PC-9 (cell line): ENCODE results near the gene ZNF48. TPM values are rescaled to one million over a fixed set of nuclear protein-coding genes. Genes with fewer than 3 reads are reported as not detected.

Experiments
- Bru-seq: library from RNA; stranded (reverse); fragments of 400-500 nt; gene quantifications from one replicate; lab custom pipeline; 2021; lab: Mats Ljungman, UMichigan
- BruChase-seq, 2 experiments: library from RNA; stranded (reverse); fragments of 400-500 nt; gene quantifications; one replicate each; lab custom pipeline; 2021; lab: Mats Ljungman, UMichigan
- BruUV-seq: library from RNA; stranded (reverse); fragments of 400-500 nt; replicated peaks from 2 replicates; lab custom pipeline; 2021; lab: Mats Ljungman, UMichigan
- CTCF ChIA-PET: fragments of 300-600 bp; sonication (Branson Sonifier 250); formaldehyde crosslinking; loops from one replicate; lab custom pipeline; 2022; ENCODE audit warnings: antibody characterized with exemption; lab: Charles Lee
- POLR2A ChIA-PET: fragments of 300-600 bp; sonication (Branson Sonifier 250); formaldehyde crosslinking; loops from one replicate; lab custom pipeline; 2022; ENCODE audit warnings: antibody characterized with exemption; ENCODE audit not compliant: unreplicated experiment; lab: Charles Lee
- DNase-seq, 2 experiments: peaks; one replicate each; pipeline versions ENCODE4 v3.0.0 to v3.0.0-alpha.2; 2015 to 2022; ENCODE audit warnings: mixed read lengths in 1 of 2
- H2AFZ ChIP-seq: fragments of 200-600 bp; sonication (generic); 2 replicates; pipeline ENCODE4 v1.8.1; 2017; ENCODE audit warnings: antibody characterized with exemption
- H3F3A ChIP-seq: fragments of 200-600 bp; sonication (generic); 2 replicates; pipeline ENCODE4 v1.8.1; 2017; ENCODE audit warnings: antibody characterized with exemption, mild to moderate bottlenecking, low read depth; ENCODE audit not compliant: insufficient read depth
- H3K27ac ChIP-seq: fragments of 200-600 bp; sonication (generic); 2 replicates; pipeline ENCODE4 v1.6.1; 2016; ENCODE audit warnings: mixed run types
- H3K27me3 ChIP-seq: fragments of 200-600 bp; sonication (generic); 2 replicates; pipeline ENCODE4 v1.6.1; 2016; ENCODE audit warnings: low read depth, mixed run types; ENCODE audit not compliant: insufficient read depth
- H3K36me3 ChIP-seq: fragments of 200-600 bp; sonication (generic); 2 replicates; pipeline ENCODE4 v1.6.1; 2016; ENCODE audit warnings: low read depth, mixed run types
- H3K4me1 ChIP-seq: fragments of 200-600 bp; sonication (generic); replicated peaks from 2 replicates; pipeline ENCODE4 v1.6.1; 2016; ENCODE audit warnings: mixed run types; ENCODE audit not compliant: insufficient read depth
- H3K4me2 ChIP-seq: fragments of 200-600 bp; sonication (generic); 2 replicates; pipeline ENCODE4 v1.6.1; 2017; ENCODE audit warnings: mixed run types
- H3K4me3 ChIP-seq: fragments of 200-600 bp; sonication (generic); 2 replicates; pipeline ENCODE4 v1.6.1; 2016; ENCODE audit warnings: mixed run types
- H3K79me2 ChIP-seq: fragments of 200-600 bp; sonication (generic); 2 replicates; pipeline ENCODE4 v1.6.1; 2017; ENCODE audit warnings: low read depth, mixed run types
- H3K9me2 ChIP-seq: fragments of 200-600 bp; sonication (generic); 2 replicates; pipeline ENCODE4 v1.8.1; 2017; ENCODE audit warnings: mild to moderate bottlenecking; ENCODE audit not compliant: insufficient read depth
- H3K9me3 ChIP-seq: fragments of 200-600 bp; sonication (generic); 2 replicates; pipeline ENCODE4 v1.8.1; 2016; ENCODE audit warnings: low read depth; ENCODE audit not compliant: insufficient read depth
- H4K20me1 ChIP-seq: fragments of 200-600 bp; sonication (generic); 2 replicates; pipeline ENCODE4 v1.8.1; 2017; ENCODE audit not compliant: insufficient read depth
- CTCF ChIP-seq: fragments of 200-600 bp; sonication (generic); conservative IDR thresholded peaks from 2 replicates; pipeline ENCODE4 v1.6.1; 2017; ENCODE audit warnings: mixed run types, antibody characterized with exemption, mild to moderate bottlenecking, moderate library complexity
- EZH2 ChIP-seq: fragments of 200-600 bp; sonication (generic); IDR thresholded peaks from 2 replicates; pipeline ENCODE4 v1.8.0; 2017; ENCODE audit warnings: antibody characterized with exemption, low read depth
- intact Hi-C: fragments of 100-400 bp; cut with micrococcal nuclease; formaldehyde crosslinking; loops from one replicate; pipeline ENCODE4 v1.10.0; 2022; ENCODE audit not compliant: unreplicated experiment
- long read RNA-seq: library from polyadenylated mRNA; stranded (forward); transcript quantifications from one replicate; pipeline ENCODE4 v2.0.0, GENCODE V29; 2022
- total RNA-seq: library from RNA; stranded (reverse); gene quantifications from 2 replicates; pipeline ENCODE4 v1.2.3, GENCODE V29; 2021

ZNF48 gene
- 20.1 and 25.9 TPM in 2 replicates for total RNA-seq
- Bru-seq, nascent RNA: percentile 61 among the genes with signal in this experiment
- BruChase-seq, experiment 1, labeled RNA remaining after a 2-hour chase: percentile 63 among the genes with signal in this experiment
- percentile 66 among the genes with signal in this experiment for BruChase-seq, experiment 2, labeled RNA remaining after a 6-hour chase
- long read RNA-seq, partial matches to known transcripts: 0 of 12 reads
- long read RNA-seq, other reads (novel, unspliced or antisense): 9 of 12 reads

- peaks cover 49% of the 10 kb centered on the region for H3F3A ChIP-seq
- TF ChIP-seq CTCF (no peak; the same call in 1 of the 2 replicates), EZH2 (no peak)
- CTCF ChIA-PET: interaction anchor here (0.5 to 1.3 kb wide), 7 partner anchors 14 to 264 kb away, joined by 3 to 5 read pairs (median 4); partner anchors contain the start of genes DCTPP1 and TBC1D10B
- intact Hi-C loops: loop anchor here (1.0 kb wide), 2 partner anchors 17 to 40 kb away; partner anchors contain the start of gene CD2BP2
- no peaks in the 10 kb centered on the region for H3K9me3 ChIP-seq
- peak within 1 kb of the TSS; percentile 98 for H3K4me2 ChIP-seq
- POLR2A ChIA-PET: interaction anchor here (0.5 to 1.6 kb wide), 9 partner anchors 8 to 360 kb away, joined by 3 to 17 read pairs (median 4); partner anchors contain the start of genes TBX6 and ZNF771
- H3K27me3 ChIP-seq: no peaks in the 10 kb centered on the region
- peaks cover 26% of the 10 kb centered on the region for H3K79me2 ChIP-seq
- no peaks in the 10 kb centered on the region for H4K20me1 ChIP-seq
- H3K27ac ChIP-seq: peak within 1 kb of the TSS; percentile 68
- no peaks in the 10 kb centered on the region for H3K36me3 ChIP-seq
- peak within 1 kb of the TSS; percentile 87 for H2AFZ ChIP-seq
- peak; percentile 72 to 93 for DNase-seq
- no TSS peak for BruUV-seq
- H3K4me1 ChIP-seq: peaks cover 19% of the 10 kb centered on the region
- no peaks in the 10 kb centered on the region for H3K9me2 ChIP-seq
- H3K4me3 ChIP-seq: peak within 1 kb of the TSS; percentile 98
Measured at GRCh38 chr16:30395155-30395991, at the start of gene ZNF48. Gene ZNF48 (plus strand): TSS chr16:30395420. CDS start chr16:30395795, 375 bp downstream.

GRCh38 chr16:30346286-30346685 lies 48.9 kb upstream of the ZNF48 start:
- Histone ChIP-seq H3K4me2 (no peak overlapping the region), H3K9me3 (no peaks in the 10 kb centered on the region), H3K4me3 (no peak overlapping the region), H3K27ac (no peak overlapping the region), H3K9me2 (no peaks in the 10 kb centered on the region), H3K79me2 (no peaks in the 10 kb centered on the region), H4K20me1 (no peaks in the 10 kb centered on the region), H2AFZ (no peak overlapping the region), H3K36me3 (peaks cover 8% of the 10 kb centered on the region; the same call in 1 of the 2 replicates), H3F3A (peaks cover 24% of the 10 kb centered on the region; the same call in 1 of the 2 replicates), H3K4me1 (no peaks in the 10 kb centered on the region), H3K27me3 (no peaks in the 10 kb centered on the region)
- no peak for DNase-seq
- ChIA-PET POLR2A (no interaction called here), CTCF (no interaction called here)
- no peak for TF ChIP-seq EZH2
- no peak for TF ChIP-seq CTCF
- intact Hi-C loops: no loop called here
- no TSS peak for BruUV-seq

GRCh38 chr16:30348113-30348512 lies 47.1 kb upstream of the ZNF48 start:
- POLR2A ChIA-PET: no interaction called here
- BruUV-seq: no TSS peak

More at GRCh38 chr16:30348113-30348512, 47.1 kb upstream of the ZNF48 start:
- Histone ChIP-seq H2AFZ (no peak overlapping the region), H3K36me3 (peaks cover 13% of the 10 kb centered on the region; the same call in 1 of the 2 replicates), H3K79me2 (peaks cover 2% of the 10 kb centered on the region), H3K9me3 (no peaks in the 10 kb centered on the region), H3K4me3 (no peak overlapping the region), H4K20me1 (no peaks in the 10 kb centered on the region; the same call in 1 of the 2 replicates), H3K4me1 (no peaks in the 10 kb centered on the region), H3K4me2 (no peak overlapping the region), H3K27ac (no peak overlapping the region), H3K27me3 (no peaks in the 10 kb centered on the region), H3F3A (peaks cover 24% of the 10 kb centered on the region; the same call in 1 of the 2 replicates), H3K9me2 (no peaks in the 10 kb centered on the region)
- DNase-seq: no peak
- no peak for TF ChIP-seq EZH2
- TF ChIP-seq CTCF: no peak
- intact Hi-C loops: no loop called here
- CTCF ChIA-PET: no interaction called here
